GM20000 (cell line): ENCODE data around the gene CASP8.
"Not testable (repeated sequence)": the region's sequence is repeated elsewhere in the genome, so short reads cannot be mapped to it uniquely, and the experiment has no call there.

ENCODE experiments used
- DNase-seq: peaks from one replicate; pipeline ENCODE4 v3.0.0; 2012; ENCODE audit warnings: low spot score
- CTCF ChIP-seq: IDR thresholded peaks from 2 replicates; pipeline ENCODE4 v1.5.1; 2012; ENCODE audit warnings: mild to moderate bottlenecking, control low read depth; ENCODE audit errors: extremely low read depth, missing control alignments

CASP8 gene

DNA sequence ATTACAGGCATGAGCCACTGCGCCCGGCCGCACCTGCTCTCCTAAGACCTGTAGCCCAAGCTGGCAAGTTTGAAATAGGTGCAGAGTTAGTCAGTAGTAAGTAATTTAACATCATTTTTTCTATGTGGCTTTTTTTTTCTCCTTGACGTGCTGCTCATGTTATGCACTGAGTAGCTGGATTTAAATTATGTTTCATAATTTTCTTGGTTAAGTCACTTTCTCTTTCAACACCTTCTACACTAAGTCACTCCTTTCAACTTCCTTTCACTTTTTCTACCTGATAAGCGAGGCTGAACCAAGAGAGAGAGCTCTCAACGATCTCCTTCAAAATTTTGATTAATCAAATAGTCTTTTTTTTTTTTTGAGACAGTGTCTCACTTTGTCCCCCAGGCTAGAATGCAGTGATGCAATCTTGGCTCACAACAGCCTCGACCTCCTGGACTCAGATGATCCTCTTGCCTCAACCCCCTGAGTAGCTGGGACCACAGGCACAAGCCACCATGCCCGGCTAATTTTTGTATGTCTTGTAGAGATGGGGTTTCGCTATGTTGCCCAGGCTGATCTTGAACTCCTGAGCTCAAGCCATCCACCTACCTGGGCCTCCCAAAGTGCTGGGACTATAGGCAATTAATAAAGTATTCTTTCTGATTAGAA, 13.1 kb downstream of the CASP8 start:
- no peak for TF ChIP-seq CTCF
- no peak for DNase-seq

GRCh38 chr2:201275069-201275468, 14.7 kb downstream of the CASP8 start:
- no peak for TF ChIP-seq CTCF
- no peak for DNase-seq

- TF ChIP-seq CTCF = no peak
- DNase-seq = no peak
Measured at GRCh38 chr2:201275990-201276389, 15.7 kb downstream of the CASP8 start.

DNA sequence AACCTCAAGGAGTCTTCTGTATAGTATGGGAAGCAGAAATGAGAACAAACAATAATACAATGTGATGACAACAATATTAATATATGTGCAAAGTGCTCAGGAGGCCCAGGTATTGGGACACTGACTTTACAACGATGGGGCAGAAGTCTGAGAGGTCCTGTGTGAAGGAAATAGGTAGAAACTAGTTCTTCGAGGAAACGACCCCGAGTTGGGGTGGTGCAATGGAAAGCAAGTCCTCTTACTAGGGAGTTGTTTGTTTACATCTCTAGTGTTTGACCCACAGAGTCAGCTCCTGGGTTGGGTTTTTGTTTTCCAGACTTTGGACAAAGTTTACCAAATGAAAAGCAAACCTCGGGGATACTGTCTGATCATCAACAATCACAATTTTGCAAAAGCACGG, 16.2 kb downstream of the CASP8 start:
- no peak for TF ChIP-seq CTCF
- no peak for DNase-seq

GRCh38 chr2:201279079-201279478, 18.7 kb downstream of the CASP8 start:
- TF ChIP-seq CTCF = no peak
- DNase-seq = no peak

DNA sequence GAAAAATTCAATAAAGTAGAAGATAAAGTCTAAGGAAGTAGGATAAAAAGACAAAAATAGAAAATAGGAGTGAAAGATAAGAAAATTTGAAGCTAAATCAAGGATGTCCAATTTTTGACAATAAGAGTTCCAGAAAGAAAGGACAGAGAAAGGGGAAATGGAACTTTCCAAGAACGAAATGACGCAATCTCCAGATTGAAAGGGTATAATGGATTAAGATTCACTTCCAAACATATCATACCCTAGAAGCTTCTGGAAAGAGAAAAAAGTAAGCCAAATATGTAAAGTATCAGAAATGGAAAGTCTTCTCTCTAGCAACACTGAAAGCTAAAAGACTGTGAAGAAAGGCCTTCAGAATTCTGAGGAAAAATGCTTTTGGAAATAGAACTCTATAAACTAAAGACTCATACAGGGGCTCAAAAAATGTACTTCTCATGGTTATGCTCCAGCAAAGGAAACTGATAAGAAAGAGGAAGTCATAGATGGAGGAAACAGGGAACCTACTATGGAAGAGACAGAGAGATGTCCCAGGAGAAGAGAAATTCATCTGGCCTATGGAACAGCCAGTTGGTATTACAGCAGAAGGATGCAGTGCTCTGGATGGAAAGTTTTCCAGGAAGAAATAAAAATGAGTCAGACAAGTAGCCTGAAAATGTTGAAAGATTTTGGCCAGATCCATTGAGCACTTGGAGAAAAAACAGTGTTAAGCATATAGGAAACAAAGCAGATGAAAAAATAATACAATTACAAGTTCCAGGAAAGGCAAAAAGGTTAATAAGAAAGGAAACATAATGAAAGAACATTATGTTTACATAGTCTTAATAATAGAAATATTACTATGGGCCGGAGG, 20.1 kb downstream of the CASP8 start:
- no peak for TF ChIP-seq CTCF
- no peak for DNase-seq

- no peak for TF ChIP-seq CTCF
- DNase-seq = no peak
Measured at GRCh38 chr2:201285499-201285898, 25.2 kb downstream of the CASP8 start.

DNA sequence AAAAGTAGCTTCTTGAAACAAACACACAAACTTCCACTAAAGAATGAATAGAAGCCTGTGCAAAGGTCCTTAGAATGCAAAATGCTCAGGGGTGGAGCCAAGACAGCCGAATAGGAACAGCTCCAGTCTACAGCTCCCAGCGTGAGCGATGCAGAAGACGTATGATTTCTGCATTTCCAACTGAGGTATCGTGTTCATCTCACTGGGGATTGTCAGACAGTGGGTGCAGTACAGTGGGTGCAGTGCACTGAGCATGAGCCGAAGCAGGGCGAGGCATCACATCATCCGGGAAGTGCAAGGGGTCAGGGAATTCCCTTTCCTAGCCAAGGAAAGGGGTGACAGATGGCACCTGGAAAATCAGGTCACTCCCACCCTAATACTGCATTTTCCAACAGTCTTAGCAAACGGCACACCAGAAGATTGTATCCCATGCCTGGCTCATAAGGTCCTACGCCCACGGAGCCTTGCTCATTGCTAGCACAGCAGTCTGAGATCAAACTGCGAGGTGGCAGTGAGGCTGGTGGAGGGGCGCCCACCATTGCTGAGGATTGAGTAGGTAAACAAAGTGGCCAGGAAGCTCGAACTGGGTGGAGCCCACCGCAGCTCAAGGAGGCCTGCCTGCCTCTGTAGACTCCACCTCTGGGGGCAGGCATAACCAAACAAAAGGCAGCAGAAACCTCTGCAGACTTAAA, 30.3 kb downstream of the CASP8 start:
- not testable (repeated sequence) for DNase-seq
